HTERT RPE-1 (cell line): ENCODE measurements around the gene MORN5.

ENCODE experiments used
- in situ Hi-C: fragments of 300-500 bp; cut with MboI; formaldehyde crosslinking; loops from 4 replicates; pipeline ENCODE4 v1.14.3; 2020; ENCODE audit warnings: low sequenced_read_pairs

Gene MORN5

GRCh38 chr9:122124528-122124927 lies 35.2 kb upstream of the MORN5 start:
- in situ Hi-C loops = no loop called here

GRCh38 chr9:122125158-122125508 lies 34.6 kb upstream of the MORN5 start:
- in situ Hi-C loops = no loop called here

GRCh38 chr9:122125509-122126330 lies 34.0 kb upstream of the MORN5 start:
- in situ Hi-C loops = no loop called here

- in situ Hi-C loops = no loop called here
Observed at GRCh38 chr9:122126331-122127261, 33.1 kb upstream of the MORN5 start.

- in situ Hi-C loops = no loop called here
Observed at GRCh38 chr9:122127396-122127798, 32.3 kb upstream of the MORN5 start.

GRCh38 chr9:122128007-122128968 lies 31.4 kb upstream of the MORN5 start:
- in situ Hi-C loops = no loop called here

GRCh38 chr9:122128969-122129343 lies 30.8 kb upstream of the MORN5 start:
- in situ Hi-C loops = no loop called here

GRCh38 chr9:122129969-122130368 lies 29.7 kb upstream of the MORN5 start:
- in situ Hi-C loops = no loop called here

GRCh38 chr9:122130837-122131236 lies 28.9 kb upstream of the MORN5 start:
- in situ Hi-C loops = no loop called here

- in situ Hi-C loops = no loop called here
Observed at GRCh38 chr9:122131401-122132001, 28.2 kb upstream of the MORN5 start.

GRCh38 chr9:122132539-122132938 lies 27.2 kb upstream of the MORN5 start:
- in situ Hi-C loops = no loop called here

GRCh38 chr9:122133263-122133983 lies 26.3 kb upstream of the MORN5 start:
- in situ Hi-C loops = no loop called here

- in situ Hi-C loops = no loop called here
Observed at GRCh38 chr9:122133984-122134535, 25.6 kb upstream of the MORN5 start.

GRCh38 chr9:122134822-122135528 lies 24.7 kb upstream of the MORN5 start:
- in situ Hi-C loops = no loop called here

- in situ Hi-C loops = no loop called here
Observed at GRCh38 chr9:122135529-122135859, 24.2 kb upstream of the MORN5 start.

GRCh38 chr9:122138560-122139268 lies 21.0 kb upstream of the MORN5 start:
- in situ Hi-C loops = no loop called here

- in situ Hi-C loops = no loop called here
Observed at GRCh38 chr9:122140368-122141193, 19.1 kb upstream of the MORN5 start.

GRCh38 chr9:122141671-122142070 lies 18.0 kb upstream of the MORN5 start:
- in situ Hi-C loops = no loop called here
